HG03457 (cell line): ENCODE measurements around the gene BIRC6.
"Not testable (repeated sequence)": the region's sequence is repeated elsewhere in the genome, so short reads cannot be mapped to it uniquely, and the experiment has no call there.

Experiments
- ATAC-seq: cut with Tn5 transposase; IDR thresholded peaks from one replicate; pipeline ENCODE4 v1.9.1; 2021; ENCODE audit warnings: moderate number of reproducible peaks; ENCODE audit not compliant: unreplicated experiment

Gene BIRC6

DNA sequence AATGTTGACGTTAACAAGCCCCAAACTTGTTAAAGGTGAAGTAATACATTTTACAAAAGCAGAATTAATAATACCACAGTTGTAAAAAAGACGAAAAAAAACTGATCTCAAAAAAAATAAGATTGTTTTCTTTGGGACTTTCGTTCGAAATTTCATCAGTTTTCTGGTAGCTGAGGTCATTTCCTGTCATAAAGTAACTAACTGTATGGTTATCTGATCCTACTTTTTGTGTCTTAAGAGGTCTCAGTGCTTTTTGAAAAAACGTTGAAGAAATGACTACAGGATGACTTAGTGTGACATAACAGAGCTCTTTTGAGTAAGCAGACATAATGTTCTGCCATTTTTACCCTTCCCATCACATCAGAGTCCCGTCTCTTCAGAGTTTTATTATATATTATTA lies 79.3 kb downstream of the BIRC6 start:
- ATAC-seq = no peak

DNA sequence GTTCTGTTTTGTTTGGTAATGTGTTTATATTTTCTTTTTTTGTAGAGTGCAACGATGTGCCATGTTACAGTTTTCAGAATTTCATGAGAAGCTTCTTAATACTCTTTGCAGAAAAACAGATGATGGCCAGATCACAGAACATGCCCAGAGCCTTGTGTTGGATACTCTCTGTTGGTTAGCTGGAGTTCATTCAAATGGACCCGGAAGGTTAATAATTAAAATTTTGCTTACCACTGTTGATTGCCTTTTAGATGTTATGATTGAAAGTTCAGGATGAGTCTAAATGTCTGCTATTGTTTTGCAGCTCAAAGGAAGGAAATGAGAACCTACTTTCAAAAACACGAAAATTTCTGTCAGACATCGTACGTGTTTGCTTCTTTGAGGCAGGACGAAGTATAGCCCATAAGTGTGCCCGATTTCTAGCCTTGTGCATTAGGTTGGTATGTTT lies 85.2 kb downstream of the BIRC6 start:
- no peak for ATAC-seq

DNA sequence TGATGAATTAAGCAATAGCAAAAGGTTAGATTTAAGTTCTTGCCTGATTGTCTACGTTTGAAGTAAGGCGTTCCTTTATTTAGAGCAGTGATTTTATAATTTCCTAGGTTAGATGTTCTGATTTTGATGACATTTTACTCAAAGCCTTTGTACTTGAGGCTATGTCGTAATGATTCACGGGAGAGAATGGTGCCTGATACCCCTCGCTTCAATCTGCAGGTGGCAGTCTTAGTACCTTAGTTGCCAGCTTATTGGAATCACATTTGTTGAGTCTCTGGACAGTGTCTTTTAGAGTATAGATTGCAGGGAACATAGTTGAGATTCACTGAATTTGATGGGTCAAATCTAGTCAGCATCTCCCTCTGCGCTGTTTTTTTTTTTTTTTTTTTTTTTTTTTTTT lies 89.5 kb downstream of the BIRC6 start:
- ATAC-seq = no peak

DNA sequence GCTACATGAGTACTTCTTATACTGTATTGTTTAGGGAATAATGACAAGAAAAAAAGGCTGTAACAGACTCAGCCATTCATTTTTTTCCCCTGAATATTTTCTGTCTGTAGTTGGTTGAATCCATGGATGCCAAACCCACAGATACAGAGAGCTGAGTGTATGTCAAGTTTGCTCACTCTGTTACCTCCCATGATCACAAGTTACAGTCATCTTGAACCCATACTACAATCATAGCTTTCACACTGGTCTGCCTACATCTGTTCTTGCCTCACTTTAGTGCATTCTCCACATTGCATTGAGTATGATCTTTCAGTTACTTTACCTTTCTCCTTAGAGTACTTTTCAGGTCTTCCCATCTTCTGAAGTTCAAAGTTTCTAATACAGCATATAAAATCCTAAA lies 94.0 kb downstream of the BIRC6 start:
- ATAC-seq = no peak

DNA sequence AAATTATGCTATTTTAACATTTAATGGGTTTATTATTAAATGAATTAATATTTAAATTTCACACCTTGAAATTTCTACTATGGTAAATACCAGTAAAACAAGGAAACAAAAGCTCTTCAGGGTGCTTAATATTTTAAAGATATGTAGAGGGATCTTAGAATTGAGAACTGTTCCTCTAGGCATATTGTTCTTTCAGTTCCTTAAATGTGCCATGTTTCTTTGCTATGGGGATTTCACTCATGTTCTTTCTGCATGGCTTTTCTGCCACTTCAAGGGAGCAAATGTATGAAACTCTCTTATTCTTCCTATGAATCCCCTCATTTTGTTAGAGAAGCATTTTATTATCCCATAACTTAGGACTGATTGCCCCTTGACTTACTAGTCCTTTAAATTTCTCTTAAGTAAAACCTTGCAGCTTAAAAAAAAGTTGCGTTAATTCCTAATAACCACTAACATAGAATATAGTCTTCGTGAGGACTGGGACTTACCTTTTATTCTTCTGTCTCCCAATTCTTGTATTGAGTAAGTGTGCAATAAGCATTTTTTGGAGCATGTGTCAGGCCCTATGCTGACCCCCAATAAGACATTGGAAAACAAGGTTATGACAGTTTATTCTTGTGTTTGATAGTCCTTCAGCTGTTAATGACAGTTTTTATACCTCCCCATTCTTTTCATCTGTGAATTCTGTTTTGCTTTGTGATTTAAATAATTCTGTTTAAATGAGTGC lies 95.7 kb downstream of the BIRC6 start:
- ATAC-seq = no peak

DNA sequence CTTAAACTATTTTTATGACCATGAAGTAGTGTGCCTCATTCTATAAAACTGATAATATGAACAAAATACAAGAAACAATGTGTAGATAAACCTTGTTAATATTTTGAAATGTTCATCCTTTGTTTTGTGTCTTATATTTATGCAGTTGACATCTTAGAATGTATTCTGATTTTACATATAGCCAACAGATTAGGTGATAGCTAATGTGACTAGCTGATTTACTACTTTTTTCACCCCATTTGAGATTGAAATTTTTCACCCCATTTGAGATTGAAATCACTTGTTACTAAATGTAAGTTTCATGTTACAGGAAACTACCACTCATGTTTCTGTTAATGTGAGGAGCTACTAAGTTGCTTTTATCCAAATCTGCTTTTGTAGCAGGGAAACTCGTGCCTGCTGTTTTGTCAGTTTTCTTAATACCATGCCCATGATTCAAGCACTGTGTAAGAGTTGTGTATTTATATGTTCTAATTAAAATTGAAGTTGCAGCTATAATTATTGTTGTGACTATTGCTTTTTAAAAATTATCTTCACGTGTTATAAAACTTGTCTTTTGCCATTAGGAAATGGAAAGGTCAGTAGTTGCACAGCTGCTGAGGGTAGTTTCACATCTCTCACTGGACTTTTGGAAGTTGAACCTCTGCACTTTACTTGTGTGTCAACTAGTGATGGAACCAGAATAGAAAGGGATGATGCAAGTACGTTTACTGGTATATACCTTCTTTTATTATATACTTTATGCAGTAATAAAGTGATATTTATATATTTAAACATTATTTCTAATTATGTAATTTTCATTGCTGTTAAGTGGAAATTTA lies 96.6 kb downstream of the BIRC6 start:
- no peak for ATAC-seq

DNA sequence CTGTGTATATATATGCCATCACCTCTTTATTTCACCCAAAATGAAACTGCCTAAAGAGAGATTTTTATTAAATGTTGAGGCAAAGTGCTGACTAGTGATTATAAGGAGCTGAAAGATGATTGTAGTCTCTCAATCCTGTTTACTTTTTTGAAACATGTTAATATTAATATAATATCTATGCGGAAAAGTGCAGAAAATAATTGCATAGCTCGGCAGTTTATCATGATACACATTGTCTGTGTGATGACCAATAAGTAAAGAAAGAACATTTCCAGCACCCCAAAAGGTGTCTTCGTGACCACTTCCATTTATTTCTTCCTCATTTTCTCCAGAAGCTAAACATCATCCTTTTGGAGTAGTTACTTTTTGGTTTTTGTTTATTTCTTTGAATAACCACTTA lies 99.0 kb downstream of the BIRC6 start:
- no peak for ATAC-seq

DNA sequence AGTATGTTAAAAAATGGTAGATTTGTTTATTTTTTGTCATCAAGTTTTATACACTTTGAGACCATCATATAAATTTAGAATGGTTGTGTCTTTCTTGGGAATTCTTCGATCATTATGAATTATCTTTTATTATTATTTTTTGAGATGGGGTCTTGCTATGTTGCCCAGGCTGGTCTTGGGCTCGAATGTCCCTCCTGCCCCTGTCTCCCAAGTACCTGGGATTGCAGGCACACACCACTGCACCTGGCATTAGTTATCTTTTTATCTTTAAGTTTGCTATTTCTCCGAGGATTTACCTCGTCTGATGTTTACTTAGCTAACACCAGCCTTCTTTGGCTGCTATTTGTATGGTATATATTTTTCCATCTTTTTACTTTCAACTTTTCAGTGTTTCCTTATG lies 100.0 kb downstream of the BIRC6 start:
- no peak for ATAC-seq

DNA sequence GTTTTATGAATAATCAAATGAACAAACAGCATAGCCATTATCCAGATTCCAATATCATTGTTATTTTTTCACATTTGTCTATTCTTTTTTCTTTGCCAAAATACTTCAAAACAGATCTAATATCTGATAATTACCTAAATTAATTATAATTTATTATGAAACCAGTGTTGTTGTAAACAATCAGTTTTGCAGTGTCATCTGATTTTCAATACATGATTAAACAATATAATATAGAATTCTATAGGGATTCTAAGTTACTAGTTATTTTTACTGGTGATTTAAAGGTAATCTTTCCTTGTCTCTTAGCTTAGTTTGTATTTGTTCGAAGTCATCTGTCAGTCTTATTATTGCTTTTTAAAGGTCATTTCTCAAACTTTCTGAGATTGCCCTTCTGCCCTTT lies 101.0 kb downstream of the BIRC6 start:
- ATAC-seq = no peak

DNA sequence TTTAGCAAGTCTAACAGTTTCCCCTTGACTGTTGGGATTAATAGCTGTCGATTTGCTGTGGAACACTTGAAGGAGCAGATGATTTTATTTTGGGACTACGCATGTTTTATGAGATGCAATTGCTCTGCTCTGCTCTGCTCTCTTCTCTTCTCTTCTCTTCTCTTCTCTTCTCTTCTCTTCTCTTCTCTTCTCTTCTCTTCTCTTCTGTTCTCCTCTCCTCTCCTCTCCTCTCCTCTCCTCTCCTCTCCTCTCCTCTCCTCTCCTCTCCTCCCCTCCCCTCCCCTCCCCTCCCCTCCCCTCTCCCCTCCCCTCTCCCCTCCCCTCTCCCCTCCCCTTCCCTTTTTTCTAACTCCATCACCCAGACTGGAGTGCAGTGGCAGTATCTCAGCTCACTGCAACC lies 104.0 kb downstream of the BIRC6 start:
- not testable (repeated sequence) for ATAC-seq

DNA sequence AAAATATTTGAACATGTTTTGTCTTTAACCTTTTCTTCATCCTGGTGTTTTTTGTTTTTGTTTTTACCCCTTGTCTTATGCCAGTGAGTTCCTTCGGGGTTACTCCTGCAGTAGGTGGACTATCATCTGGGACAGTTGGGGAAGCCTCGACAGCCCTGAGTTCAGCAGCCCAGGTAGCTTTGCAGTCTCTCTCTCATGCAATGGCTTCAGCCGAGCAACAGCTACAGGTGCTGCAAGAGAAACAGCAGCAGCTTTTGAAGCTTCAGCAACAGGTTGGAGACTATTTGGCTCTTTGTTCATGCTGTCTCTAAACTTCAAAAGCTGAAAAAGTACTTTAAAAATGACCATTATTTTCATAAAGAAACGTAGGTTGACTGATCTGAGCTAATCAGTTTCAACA lies 106.3 kb downstream of the BIRC6 start:
- ATAC-seq = no peak

DNA sequence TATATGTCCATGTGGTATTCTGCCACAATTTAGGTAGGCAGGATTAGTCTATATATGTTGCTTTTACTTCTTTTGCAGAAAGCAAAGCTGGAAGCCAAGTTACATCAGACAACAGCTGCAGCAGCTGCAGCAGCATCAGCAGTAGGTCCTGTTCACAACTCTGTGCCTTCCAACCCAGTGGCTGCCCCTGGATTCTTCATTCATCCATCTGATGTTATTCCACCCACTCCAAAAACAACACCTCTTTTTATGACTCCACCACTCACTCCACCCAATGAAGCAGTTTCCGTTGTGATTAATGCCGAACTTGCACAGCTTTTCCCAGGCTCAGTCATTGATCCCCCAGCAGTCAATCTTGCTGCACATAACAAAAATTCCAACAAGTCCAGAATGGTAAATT lies 107.6 kb downstream of the BIRC6 start:
- ATAC-seq = no peak

DNA sequence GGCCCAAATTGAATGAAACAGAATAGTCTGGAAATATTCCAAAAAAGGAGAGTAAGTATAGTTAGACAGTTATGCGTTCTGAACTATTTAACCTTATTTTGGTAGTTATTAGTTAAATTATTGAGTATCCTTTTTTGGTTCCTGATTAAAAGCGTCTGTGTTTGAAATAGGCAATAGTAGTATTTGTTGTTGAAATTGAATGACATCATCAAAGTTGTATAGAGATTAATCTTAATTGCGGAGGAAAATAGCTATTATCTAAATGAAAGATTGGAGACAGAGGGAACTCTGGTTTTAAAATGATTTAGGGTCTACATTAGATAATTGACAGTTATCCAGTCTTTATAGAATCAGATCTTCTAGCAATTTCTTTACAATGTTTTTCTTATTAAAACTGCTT lies 115.8 kb downstream of the BIRC6 start:
- no peak for ATAC-seq

DNA sequence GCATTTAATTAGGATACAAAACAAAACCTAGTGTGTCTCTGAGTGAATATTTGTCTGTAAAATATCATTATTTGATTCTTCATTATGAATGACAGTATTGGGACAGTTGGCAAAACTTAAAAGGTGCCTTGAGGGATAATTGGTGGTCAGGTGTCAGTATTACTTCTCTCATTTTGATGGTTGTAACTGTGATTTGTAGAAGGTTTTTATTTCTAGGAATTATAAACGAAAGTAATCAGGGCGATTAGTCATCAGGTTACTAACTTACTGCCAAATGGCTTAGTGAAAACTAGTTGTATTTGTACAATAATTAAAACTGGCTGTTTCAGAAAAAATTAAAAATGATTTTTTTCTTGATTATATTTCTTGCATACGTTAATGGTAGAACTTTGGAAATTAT lies 117.6 kb downstream of the BIRC6 start:
- no peak for ATAC-seq

DNA sequence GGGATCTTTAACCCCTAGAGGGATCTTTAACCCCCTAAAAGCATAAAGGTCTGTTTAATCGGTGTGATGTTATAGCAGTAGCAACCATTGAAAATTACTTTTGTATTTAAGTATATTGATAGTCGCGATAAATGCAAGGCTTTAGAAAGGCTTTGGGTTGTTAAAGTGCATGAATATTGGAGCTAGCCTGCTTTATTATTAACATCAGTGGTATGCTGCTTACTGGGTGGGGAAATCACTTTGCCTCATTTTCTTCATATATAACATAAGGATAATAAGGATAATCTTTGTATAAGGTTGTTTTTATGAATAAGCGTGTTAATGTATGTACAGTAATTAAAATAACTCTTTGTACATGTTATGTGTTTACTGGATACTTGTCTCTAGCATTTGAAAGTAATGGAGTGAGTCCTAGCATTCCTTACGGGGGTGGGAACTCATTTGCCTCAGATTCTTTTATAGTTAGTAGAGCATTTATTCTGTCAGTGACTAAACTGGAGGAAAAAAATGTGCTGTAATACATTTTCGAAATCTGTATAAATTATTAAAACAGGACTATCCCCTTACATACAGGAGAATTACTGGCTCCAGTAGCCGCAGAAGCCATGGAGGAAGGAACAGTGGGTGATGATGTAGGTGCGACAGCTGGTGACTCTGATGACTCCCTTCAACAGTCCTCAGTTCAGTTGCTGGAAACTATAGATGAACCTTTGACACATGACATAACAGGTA lies 122.2 kb downstream of the BIRC6 start:
- no peak for ATAC-seq

DNA sequence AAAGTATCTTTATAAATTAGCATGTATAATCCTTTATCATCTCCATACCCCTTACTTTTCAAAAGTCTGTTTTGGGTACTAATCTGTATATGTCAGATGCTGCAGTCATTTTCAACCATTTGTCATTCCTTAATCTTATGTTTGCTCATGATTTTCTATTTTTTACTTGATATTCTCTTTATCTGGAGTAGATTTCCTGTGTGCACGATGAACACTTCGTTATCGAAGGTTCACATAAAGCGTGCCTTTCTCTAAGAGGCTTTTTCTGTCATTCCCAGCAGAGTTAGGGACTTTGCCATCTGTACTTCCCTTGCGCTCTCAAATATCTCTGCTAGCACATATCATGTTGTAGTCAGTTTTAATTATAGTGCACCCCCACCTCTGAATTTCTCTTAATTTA lies 123.2 kb downstream of the BIRC6 start:
- no peak for ATAC-seq

DNA sequence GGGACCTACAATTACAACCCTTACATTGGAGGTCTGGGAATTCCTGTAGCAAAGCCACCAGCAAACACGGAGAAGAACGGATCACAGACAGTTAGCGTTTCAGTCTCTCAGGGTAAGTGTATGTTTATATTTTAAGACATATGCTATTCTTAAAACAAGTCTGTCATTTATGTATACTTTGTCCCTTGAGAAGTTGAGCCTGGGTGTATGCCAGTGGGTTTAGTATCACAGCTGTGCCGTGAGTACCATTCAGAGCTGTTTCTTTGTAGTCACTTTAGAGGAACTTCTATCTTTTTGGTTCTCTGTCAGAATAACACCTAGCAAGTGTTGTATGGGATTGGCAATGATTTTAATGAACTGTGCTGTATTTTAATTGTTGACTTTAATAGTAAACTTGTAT lies 125.6 kb downstream of the BIRC6 start:
- no peak for ATAC-seq

DNA sequence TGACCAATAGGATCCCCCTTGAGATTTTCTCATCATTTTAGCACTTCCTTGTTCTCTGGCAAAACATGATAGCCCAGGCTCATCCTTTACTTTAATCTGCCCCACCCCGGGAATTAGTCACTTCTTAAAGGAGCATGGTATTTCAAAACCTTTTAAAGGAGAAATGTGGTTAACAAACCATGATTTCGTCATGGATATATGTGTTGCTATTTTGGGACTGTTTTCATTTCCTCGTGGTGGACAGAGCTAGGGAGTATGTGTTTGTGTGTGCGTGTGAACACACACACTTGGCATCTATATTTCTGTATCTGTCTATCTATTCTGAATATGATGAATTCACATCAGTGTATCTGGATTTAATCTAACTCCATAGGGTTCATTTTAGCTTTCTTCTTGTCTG lies 128.1 kb downstream of the BIRC6 start:
- no peak for ATAC-seq

DNA sequence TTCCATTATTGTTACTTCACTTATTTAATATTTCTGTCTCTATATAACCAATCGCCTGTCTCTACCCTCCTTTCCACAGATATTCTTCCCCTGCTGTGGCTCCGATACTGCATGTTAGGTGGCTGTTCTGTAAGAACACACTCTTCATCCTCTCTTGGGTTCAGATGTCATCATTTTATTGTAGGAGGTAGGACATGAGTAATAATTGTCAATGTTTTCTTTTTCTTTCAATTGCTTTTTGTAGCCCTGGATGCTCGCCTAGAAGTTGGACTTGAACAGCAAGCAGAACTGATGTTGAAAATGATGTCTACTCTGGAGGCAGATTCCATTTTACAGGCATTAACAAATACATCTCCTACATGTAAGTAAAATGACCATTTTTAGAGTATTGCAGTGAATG lies 128.6 kb downstream of the BIRC6 start:
- ATAC-seq = no peak

DNA sequence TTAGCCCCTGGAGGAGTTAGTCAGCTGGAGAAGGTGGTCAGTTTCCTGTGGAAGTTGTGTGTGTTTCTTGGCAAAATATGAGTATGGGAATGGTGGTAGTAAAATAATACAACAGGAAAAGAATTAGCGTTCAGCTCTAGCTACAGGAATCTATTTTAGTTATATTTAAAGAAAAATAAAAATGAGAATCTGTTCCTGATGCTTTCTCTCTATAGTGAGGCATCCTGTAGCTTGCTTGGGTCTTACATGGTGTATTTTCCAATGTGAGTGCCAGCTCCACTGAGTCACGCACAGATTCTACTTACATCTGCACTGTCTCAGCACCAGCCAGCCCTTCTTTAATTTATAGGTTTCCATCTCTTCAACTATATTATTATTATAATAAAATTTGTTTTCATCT lies 132.2 kb downstream of the BIRC6 start:
- no peak for ATAC-seq

DNA sequence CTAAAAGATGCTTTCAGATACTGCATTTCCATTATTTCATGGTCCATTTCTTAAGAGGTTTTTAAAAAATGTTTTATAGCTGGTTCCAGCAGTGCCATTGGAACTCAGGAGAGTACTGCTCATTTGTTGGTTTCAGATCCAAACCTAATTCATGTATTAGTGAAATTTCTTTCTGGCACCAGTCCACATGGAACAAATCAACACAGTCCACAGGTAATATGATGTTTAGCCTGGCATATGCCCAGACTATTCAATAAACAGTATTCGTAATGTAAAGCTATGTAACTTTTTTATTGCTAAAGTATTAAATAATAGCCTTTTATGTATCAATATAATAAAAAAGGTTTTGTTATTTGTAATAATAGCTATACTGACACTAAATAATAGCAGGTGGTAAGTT lies 134.5 kb downstream of the BIRC6 start:
- no peak for ATAC-seq

DNA sequence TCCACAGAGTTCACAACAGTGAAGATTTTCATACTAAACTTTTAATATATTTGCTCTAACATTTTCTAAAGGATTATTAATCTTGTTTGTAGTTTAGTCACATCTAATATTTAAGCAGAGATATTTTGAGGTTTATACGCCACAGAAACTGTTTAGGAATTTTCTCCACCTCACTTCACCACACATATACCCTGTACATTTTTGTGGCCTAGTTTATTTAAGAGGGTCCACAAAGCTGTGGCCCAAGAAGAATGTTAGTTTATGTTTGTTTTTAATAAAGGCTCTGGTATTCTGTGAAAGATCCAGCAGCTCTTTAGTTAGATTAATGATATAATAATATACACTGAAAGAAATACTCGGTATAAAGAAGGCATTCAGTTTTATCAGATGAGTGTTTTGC lies 138.3 kb downstream of the BIRC6 start:
- no peak for ATAC-seq
